Mucosa of rectum (tissue), 2 donors: ENCODE data around the gene MTURN.
"Not testable (repeated sequence)": the region's sequence is repeated elsewhere in the genome, so short reads cannot be mapped to it uniquely, and the experiment has no call there.

Experiments
- H3K27ac ChIP-seq, 2 donors: one replicate each; pipeline ENCODE4 v1.7.0; 2013; ENCODE audit warnings: inconsistent platforms in 2 of 2, low read depth in 2 of 2, low read length in 2 of 2
- H3K27me3 ChIP-seq, 2 donors: one replicate each; pipeline ENCODE4 v1.7.0; 2013; ENCODE audit warnings: low read length in 2 of 2; ENCODE audit not compliant: control insufficient read depth in 2 of 2, insufficient read depth in 2 of 2
- H3K36me3 ChIP-seq, 2 donors: one replicate each; pipeline ENCODE4 v1.7.0; 2013; ENCODE audit warnings: low read length in 2 of 2; ENCODE audit not compliant: control insufficient read depth in 2 of 2, insufficient read depth in 2 of 2
- H3K4me1 ChIP-seq, 2 donors: one replicate each; pipeline ENCODE4 v1.7.0; 2013; ENCODE audit warnings: low read length in 2 of 2, mild to moderate bottlenecking in 1 of 2; ENCODE audit not compliant: control insufficient read depth in 2 of 2, insufficient read depth in 2 of 2
- H3K4me3 ChIP-seq, 2 donors: one replicate each; pipeline ENCODE4 v1.7.0; 2013; ENCODE audit warnings: low read length in 2 of 2
- H3K9ac ChIP-seq, 2 donors: one replicate each; pipeline ENCODE4 v1.7.0; 2013; ENCODE audit warnings: low read length in 2 of 2, low read depth in 1 of 2, mild to moderate bottlenecking in 1 of 2
- H3K9me3 ChIP-seq, 2 donors: one replicate each; pipeline ENCODE4 v1.7.0; 2013; ENCODE audit warnings: low read length in 2 of 2; ENCODE audit not compliant: control insufficient read depth in 2 of 2
- donor health status: healthy.
- donor health status: Normal muscosa, but diverticular disease.

Gene MTURN

GRCh38 chr7:30134611-30135300 is at the start of gene MTURN:
Gene MTURN (plus strand): TSS chr7:30134986. CDS start chr7:30135137, 151 bp downstream.
- H3K36me3 ChIP-seq = no peaks in the 10 kb centered on the region

GRCh38 chr7:30086529-30086928 is 48.3 kb upstream of the MTURN start:
- Histone ChIP-seq H3K4me3 (no peak overlapping the region), H3K27ac (no peak overlapping the region), H3K4me1 (no peaks in the 10 kb centered on the region), H3K27me3 (no peaks in the 10 kb centered on the region), H3K9me3 (no peaks in the 10 kb centered on the region), H3K9ac (no peak overlapping the region), H3K36me3 (no peaks in the 10 kb centered on the region)

More at GRCh38 chr7:30134611-30135300, at the start of gene MTURN:
- Histone ChIP-seq H3K9ac (peak within 1 kb of the TSS; percentile 88 to 90), H3K9me3 (no peaks in the 10 kb centered on the region), H3K27me3 (no peaks in the 10 kb centered on the region), H3K27ac (peak within 1 kb of the TSS; percentile 74 to 84), H3K4me3 (peak within 1 kb of the TSS; percentile 90 to 91), H3K4me1 (peaks cover 3 to 12% of the 10 kb centered on the region in 2 donors)

- Histone ChIP-seq H3K9ac (no peak overlapping the region), H3K9me3 (no peaks in the 10 kb centered on the region)
Observed at GRCh38 chr7:30087371-30087770, 47.4 kb upstream of the MTURN start.

GRCh38 chr7:30088362-30088761 is 46.4 kb upstream of the MTURN start:
- Histone ChIP-seq H3K36me3 (no peaks in the 10 kb centered on the region), H3K27ac (no peak overlapping the region), H3K9me3 (no peaks in the 10 kb centered on the region), H3K9ac (no peak overlapping the region), H3K27me3 (no peaks in the 10 kb centered on the region), H3K4me1 (no peaks in the 10 kb centered on the region), H3K4me3 (no peak overlapping the region)

More at GRCh38 chr7:30087371-30087770, 47.4 kb upstream of the MTURN start:
- no peaks in the 10 kb centered on the region for H3K36me3 ChIP-seq
- H3K4me1 ChIP-seq = no peaks in the 10 kb centered on the region
- H3K27me3 ChIP-seq = no peaks in the 10 kb centered on the region
- H3K4me3 ChIP-seq = no peak overlapping the region
- H3K27ac ChIP-seq = no peak overlapping the region

- Histone ChIP-seq H3K4me1 (no peaks in the 10 kb centered on the region), H3K9me3 (no peaks in the 10 kb centered on the region), H3K4me3 (no peak overlapping the region), H3K27ac (no peak overlapping the region), H3K27me3 (no peaks in the 10 kb centered on the region), H3K9ac (no peak overlapping the region), H3K36me3 (no peaks in the 10 kb centered on the region)
Observed at GRCh38 chr7:30090111-30090510, 44.7 kb upstream of the MTURN start.

- Histone ChIP-seq H3K27me3 (no peaks in the 10 kb centered on the region), H3K36me3 (no peaks in the 10 kb centered on the region), H3K27ac (no peak overlapping the region), H3K9me3 (no peaks in the 10 kb centered on the region), H3K9ac (no peak overlapping the region), H3K4me3 (no peak overlapping the region), H3K4me1 (no peaks in the 10 kb centered on the region)
Observed at GRCh38 chr7:30091491-30091912, 43.3 kb upstream of the MTURN start.

- Histone ChIP-seq H3K27ac (no peak overlapping the region), H3K36me3 (no peaks in the 10 kb centered on the region), H3K9ac (no peak overlapping the region), H3K4me1 (no peaks in the 10 kb centered on the region), H3K9me3 (no peaks in the 10 kb centered on the region), H3K4me3 (no peak overlapping the region), H3K27me3 (no peaks in the 10 kb centered on the region)
Observed at GRCh38 chr7:30091987-30092386, 42.8 kb upstream of the MTURN start.

- Histone ChIP-seq H3K4me3 (no peak overlapping the region), H3K36me3 (no peaks in the 10 kb centered on the region), H3K4me1 (no peaks in the 10 kb centered on the region), H3K9me3 (no peaks in the 10 kb centered on the region), H3K27me3 (no peaks in the 10 kb centered on the region), H3K27ac (no peak overlapping the region), H3K9ac (no peak overlapping the region)
Observed at GRCh38 chr7:30093420-30093952, 41.3 kb upstream of the MTURN start.

- H3K9ac ChIP-seq, H3K27me3 ChIP-seq, H3K9me3 ChIP-seq, H3K36me3 ChIP-seq, H3K4me3 ChIP-seq, H3K4me1 ChIP-seq, H3K27ac ChIP-seq: not testable (repeated sequence)
Observed at GRCh38 chr7:30098599-30098998, 36.2 kb upstream of the MTURN start.

GRCh38 chr7:30102281-30102680 is 32.5 kb upstream of the MTURN start:
- Histone ChIP-seq H3K4me1 (no peaks in the 10 kb centered on the region), H3K27me3 (no peaks in the 10 kb centered on the region), H3K9ac (no peak overlapping the region), H3K36me3 (no peaks in the 10 kb centered on the region), H3K4me3 (no peak overlapping the region), H3K9me3 (no peaks in the 10 kb centered on the region), H3K27ac (no peak overlapping the region)
